Left ventricle myocardium inferior (tissue), 1 donor: Measurements from ENCODE around the gene CACNA2D1. TPM values are rescaled to one million over a fixed set of nuclear protein-coding genes. Genes with fewer than 3 reads are reported as not detected.

ENCODE experiments used
- DNase-seq: peaks from one replicate; pipeline ENCODE4 v3.0.0-alpha.2; 2020
- H3K27ac ChIP-seq: fragments of 200-600 bp; replicated peaks from 2 replicates; pipeline ENCODE4 v1.8.0; 2021
- H3K27me3 ChIP-seq: fragments of 200-600 bp; 2 replicates; pipeline ENCODE4 v1.8.0; 2021; ENCODE audit warnings: low read depth
- H3K36me3 ChIP-seq: fragments of 200-600 bp; 2 replicates; pipeline ENCODE4 v1.8.0; 2021
- H3K4me1 ChIP-seq: fragments of 200-600 bp; 2 replicates; pipeline ENCODE4 v1.8.0; 2021
- H3K4me3 ChIP-seq: fragments of 200-600 bp; 2 replicates; pipeline ENCODE4 v1.8.0; 2021; ENCODE audit warnings: mild to moderate bottlenecking, moderate library complexity
- H3K9me3 ChIP-seq: fragments of 200-600 bp; replicated peaks from 2 replicates; pipeline ENCODE4 v1.8.0; 2021
- intact Hi-C: fragments of 100-400 bp; cut with micrococcal nuclease; formaldehyde crosslinking; loops from one replicate; pipeline ENCODE4 v1.11.0; 2022
- total RNA-seq: library from RNA; stranded (reverse); fragmentation: NEBNext Ultra II Directional; extraction: Animal tissue kit (Norgen Biotek cat#: 25700); gene quantifications from one replicate; pipeline ENCODE4 v1.2.1, GENCODE V29; 2021
- TF ChIP-seq, protein P1 (sequence below): fragments of 200-600 bp; IDR thresholded peaks from 2 replicates; pipeline ENCODE4 v1.8.0; 2021; ENCODE audit warnings: antibody characterized with exemption, mild to moderate bottlenecking, borderline replicate concordance
- donor health status: DM: no; HTN: yes; CAD: no; lungs with severe emphysema.

CACNA2D1 gene
- total RNA-seq, 1 donor from 2014 or later: 64.6 TPM

DNA sequence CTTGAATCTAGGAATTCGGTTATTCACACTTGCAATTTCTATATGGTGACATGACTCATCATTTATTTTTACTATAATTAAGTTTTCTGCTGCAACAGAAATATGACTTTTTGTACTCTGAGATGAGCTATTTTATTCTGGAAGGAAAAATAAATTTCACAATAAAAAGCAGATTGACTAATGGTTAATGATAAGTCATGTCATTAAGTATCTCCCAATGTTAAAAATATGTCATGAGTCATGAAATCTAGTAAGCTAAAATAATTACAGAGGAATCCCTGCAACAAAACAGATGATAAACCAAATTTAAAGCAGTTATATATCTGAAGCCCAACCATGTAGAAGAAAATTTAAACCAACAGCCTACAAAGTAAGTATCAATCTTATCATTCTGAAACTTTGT is 149.2 kb downstream of the CACNA2D1 start:
- TF ChIP-seq, protein P1, sequence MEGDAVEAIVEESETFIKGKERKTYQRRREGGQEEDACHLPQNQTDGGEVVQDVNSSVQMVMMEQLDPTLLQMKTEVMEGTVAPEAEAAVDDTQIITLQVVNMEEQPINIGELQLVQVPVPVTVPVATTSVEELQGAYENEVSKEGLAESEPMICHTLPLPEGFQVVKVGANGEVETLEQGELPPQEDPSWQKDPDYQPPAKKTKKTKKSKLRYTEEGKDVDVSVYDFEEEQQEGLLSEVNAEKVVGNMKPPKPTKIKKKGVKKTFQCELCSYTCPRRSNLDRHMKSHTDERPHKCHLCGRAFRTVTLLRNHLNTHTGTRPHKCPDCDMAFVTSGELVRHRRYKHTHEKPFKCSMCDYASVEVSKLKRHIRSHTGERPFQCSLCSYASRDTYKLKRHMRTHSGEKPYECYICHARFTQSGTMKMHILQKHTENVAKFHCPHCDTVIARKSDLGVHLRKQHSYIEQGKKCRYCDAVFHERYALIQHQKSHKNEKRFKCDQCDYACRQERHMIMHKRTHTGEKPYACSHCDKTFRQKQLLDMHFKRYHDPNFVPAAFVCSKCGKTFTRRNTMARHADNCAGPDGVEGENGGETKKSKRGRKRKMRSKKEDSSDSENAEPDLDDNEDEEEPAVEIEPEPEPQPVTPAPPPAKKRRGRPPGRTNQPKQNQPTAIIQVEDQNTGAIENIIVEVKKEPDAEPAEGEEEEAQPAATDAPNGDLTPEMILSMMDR: no peak
- peaks cover 11% of the 10 kb centered on the region for H3K9me3 ChIP-seq
- H3K36me3 ChIP-seq: no peaks in the 10 kb centered on the region
- no peak for DNase-seq
- H3K27me3 ChIP-seq: no peaks in the 10 kb centered on the region
- H3K27ac ChIP-seq: no peak overlapping the region
- intact Hi-C loops: no loop called here
- peaks cover 19% of the 10 kb centered on the region for H3K4me1 ChIP-seq
- no peak overlapping the region for H3K4me3 ChIP-seq

GRCh38 chr7:82293467-82293866 is 150.1 kb downstream of the CACNA2D1 start:
- intact Hi-C loops: no loop called here
- no peaks in the 10 kb centered on the region for H3K36me3 ChIP-seq
- H3K9me3 ChIP-seq: peaks cover 11% of the 10 kb centered on the region
- peaks cover 28% of the 10 kb centered on the region for H3K4me1 ChIP-seq
- no peak overlapping the region for H3K27ac ChIP-seq
- no peaks in the 10 kb centered on the region for H3K27me3 ChIP-seq
- TF ChIP-seq, protein P1: no peak
- DNase-seq: no peak
- H3K4me3 ChIP-seq: no peak overlapping the region

- DNase-seq: no peak
- intact Hi-C loops: no loop called here
- Histone ChIP-seq H3K27ac (no peak overlapping the region), H3K9me3 (peaks cover 11% of the 10 kb centered on the region), H3K36me3 (no peaks in the 10 kb centered on the region), H3K27me3 (no peaks in the 10 kb centered on the region), H3K4me3 (no peak overlapping the region), H3K4me1 (peaks cover 44% of the 10 kb centered on the region)
- TF ChIP-seq, protein P1: no peak
These were observed 151.6 kb downstream of the CACNA2D1 start for GRCh38 chr7:82291931-82292330.

DNA sequence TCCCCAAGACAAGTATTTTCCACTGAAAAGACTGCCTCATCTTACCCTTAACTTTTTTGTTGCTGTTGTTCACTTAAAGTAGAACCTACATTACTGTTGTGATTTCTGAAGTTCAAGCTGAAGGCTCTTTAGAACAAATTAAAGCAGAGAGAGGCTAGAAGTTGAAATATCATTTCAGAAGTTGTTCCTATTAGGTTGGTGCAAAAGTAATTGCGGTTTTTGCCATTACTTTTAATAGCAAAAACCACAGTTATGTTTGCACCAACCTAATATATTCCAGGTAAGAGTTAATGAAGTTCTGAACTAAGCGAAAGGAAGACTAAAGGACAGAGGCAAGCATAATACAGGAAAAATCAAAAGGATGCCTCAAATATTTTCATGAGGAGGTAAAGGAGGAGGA is 153.7 kb downstream of the CACNA2D1 start:
- no peak for DNase-seq
- Histone ChIP-seq H3K27ac (peak overlapping the region; percentile 32), H3K4me1 (peaks cover 49% of the 10 kb centered on the region), H3K4me3 (no peak overlapping the region), H3K9me3 (peaks cover 11% of the 10 kb centered on the region), H3K36me3 (no peaks in the 10 kb centered on the region), H3K27me3 (no peaks in the 10 kb centered on the region)
- TF ChIP-seq, protein P1: no peak
- intact Hi-C loops: no loop called here

- Histone ChIP-seq H3K27ac (peak overlapping the region; percentile 79), H3K4me1 (peaks cover 44% of the 10 kb centered on the region), H3K9me3 (peaks cover 11% of the 10 kb centered on the region), H3K4me3 (no peak overlapping the region), H3K36me3 (no peaks in the 10 kb centered on the region), H3K27me3 (no peaks in the 10 kb centered on the region)
- TF ChIP-seq, protein P1: no peak
- no peak for DNase-seq
- intact Hi-C loops: no loop called here
These were observed 154.4 kb downstream of the CACNA2D1 start for GRCh38 chr7:82289152-82289535.

GRCh38 chr7:82286798-82287140 is 156.8 kb downstream of the CACNA2D1 start:
- no peaks in the 10 kb centered on the region for H3K27me3 ChIP-seq
- H3K4me3 ChIP-seq: peak overlapping the region; percentile 22
- no peak for DNase-seq
- no peaks in the 10 kb centered on the region for H3K36me3 ChIP-seq
- H3K9me3 ChIP-seq: peaks cover 2% of the 10 kb centered on the region
- TF ChIP-seq, protein P1: no peak
- peak overlapping the region; percentile 79 for H3K27ac ChIP-seq
- intact Hi-C loops: no loop called here
- peaks cover 39% of the 10 kb centered on the region for H3K4me1 ChIP-seq
